H7 (cell line): ENCODE results near the gene TIGIT. TPM values are rescaled to one million over a fixed set of nuclear protein-coding genes. Genes with fewer than 3 reads are reported as not detected.

Experiments
- DNase-seq: peaks from one replicate; pipeline ENCODE4 v3.0.0; 2012
- H3K27me3 ChIP-seq: 2 replicates; pipeline ENCODE4 v1.6.0; 2011; ENCODE audit warnings: mild to moderate bottlenecking, low read length; ENCODE audit not compliant: control insufficient read depth, insufficient read depth
- H3K36me3 ChIP-seq: replicated peaks from 2 replicates; pipeline ENCODE4 v1.5.1; 2011; ENCODE audit warnings: low read length; ENCODE audit not compliant: control insufficient read depth, insufficient read depth
- H3K4me3 ChIP-seq: 2 replicates; pipeline ENCODE4 v1.5.1; 2011; ENCODE audit warnings: low read depth, mild to moderate bottlenecking, control low read depth, low read length, moderate library complexity; ENCODE audit not compliant: insufficient read depth
- total RNA-seq: library from RNA; depleted of rRNA; stranded (reverse); fragments of >200 nt; shearing (Covaris generic); gene quantifications from 2 replicates; pipeline ENCODE4 v1.2.3, GENCODE V29; 2014; rRNA removed

TIGIT gene
- total RNA-seq, 1 experiment from 2014 or later = not detected

GRCh38 chr3:114351822-114352145, 58.0 kb downstream of the TIGIT start:
- Histone ChIP-seq H3K36me3 (no peaks in the 10 kb centered on the region), H3K4me3 (no peak overlapping the region), H3K27me3 (no peaks in the 10 kb centered on the region)
- no peak for DNase-seq

GRCh38 chr3:114355653-114356052, 61.8 kb downstream of the TIGIT start:
- Histone ChIP-seq H3K4me3 (no peak overlapping the region), H3K36me3 (no peaks in the 10 kb centered on the region), H3K27me3 (no peaks in the 10 kb centered on the region)
- DNase-seq = no peak

GRCh38 chr3:114356066-114356465, 62.2 kb downstream of the TIGIT start:
- DNase-seq = peak; percentile 68
- no peak overlapping the region for H3K4me3 ChIP-seq
- H3K36me3 ChIP-seq = no peaks in the 10 kb centered on the region
- no peaks in the 10 kb centered on the region for H3K27me3 ChIP-seq

DNA sequence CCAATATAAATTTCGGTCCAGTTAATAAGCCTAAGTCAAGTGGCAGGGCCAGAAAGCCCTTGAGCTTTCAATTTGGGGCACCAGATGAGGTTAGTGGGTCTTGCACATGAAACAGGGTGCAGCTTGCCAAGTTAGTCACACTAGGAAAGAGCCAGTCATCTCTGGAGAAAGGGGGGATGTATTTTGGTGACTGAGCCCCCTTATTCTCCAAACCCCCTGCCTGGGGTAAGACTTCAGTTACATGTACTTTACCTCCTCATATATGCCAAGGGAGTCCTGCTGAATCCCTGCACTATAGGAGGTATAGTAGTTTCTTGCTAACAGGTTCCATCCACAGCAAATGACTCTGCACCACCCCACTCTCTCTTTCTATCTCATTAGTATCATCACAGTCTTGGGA, 62.7 kb downstream of the TIGIT start:
- Histone ChIP-seq H3K27me3 (no peaks in the 10 kb centered on the region), H3K4me3 (no peak overlapping the region), H3K36me3 (no peaks in the 10 kb centered on the region)
- no peak for DNase-seq

Other genes starting within 250 kb of the TIGIT start
- gene CCDC191, start 237.5 kb upstream of the TIGIT start, total RNA-seq = 0.80 and 2.4 TPM in 2 replicates
- gene QTRT2, start 237.3 kb upstream of the TIGIT start, total RNA-seq = 30.3 and 35.4 TPM in 2 replicates
- not detected in 2 replicates for gene DRD3, start 115.0 kb upstream of the TIGIT start, total RNA-seq
- not detected in 2 replicates for gene ZNF80, start 56.5 kb upstream of the TIGIT start, total RNA-seq